HG03432 (cell line): Measurements from ENCODE around the gene MKRN3.

Experiments used
- ATAC-seq: cut with Tn5 transposase; IDR thresholded peaks from one replicate; pipeline ENCODE4 v1.9.1; 2021; ENCODE audit warnings: mild to moderate bottlenecking, moderate library complexity; ENCODE audit not compliant: unreplicated experiment

MKRN3 gene

DNA sequence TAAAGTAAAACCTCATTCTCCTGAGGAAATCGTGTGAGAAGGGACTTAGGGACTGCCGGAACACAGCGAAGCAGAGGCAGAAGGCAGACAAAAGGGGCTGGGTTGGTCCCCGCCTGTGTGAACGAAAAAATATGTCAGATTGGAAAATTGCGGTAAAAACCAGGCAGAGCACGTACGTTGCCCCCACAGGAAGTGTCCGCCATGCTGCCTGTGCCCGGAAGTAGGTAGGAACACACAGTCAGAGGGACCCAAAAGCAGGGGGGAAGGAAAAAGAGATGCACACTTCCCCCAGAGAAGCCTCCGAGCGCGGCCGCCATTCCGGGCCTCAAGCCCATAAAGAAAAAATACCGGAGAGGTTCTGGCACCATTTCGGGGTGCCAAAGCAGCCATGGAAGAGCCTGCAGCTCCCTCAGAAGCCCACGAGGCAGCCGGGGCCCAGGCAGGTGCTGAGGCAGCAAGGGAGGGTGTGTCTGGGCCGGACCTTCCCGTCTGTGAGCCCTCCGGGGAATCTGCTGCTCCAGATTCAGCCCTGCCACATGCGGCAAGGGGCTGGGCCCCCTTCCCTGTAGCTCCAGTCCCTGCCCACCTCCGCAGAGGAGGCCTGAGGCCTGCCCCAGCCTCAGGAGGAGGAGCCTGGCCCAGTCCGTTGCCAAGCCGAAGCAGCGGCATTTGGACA, at the start of gene MKRN3:
TSS of gene MKRN3 (plus strand) at position 280 of the 676 bp plus-strand sequence. CDS start at position 389, 109 bp downstream.
- ATAC-seq: no peak

DNA sequence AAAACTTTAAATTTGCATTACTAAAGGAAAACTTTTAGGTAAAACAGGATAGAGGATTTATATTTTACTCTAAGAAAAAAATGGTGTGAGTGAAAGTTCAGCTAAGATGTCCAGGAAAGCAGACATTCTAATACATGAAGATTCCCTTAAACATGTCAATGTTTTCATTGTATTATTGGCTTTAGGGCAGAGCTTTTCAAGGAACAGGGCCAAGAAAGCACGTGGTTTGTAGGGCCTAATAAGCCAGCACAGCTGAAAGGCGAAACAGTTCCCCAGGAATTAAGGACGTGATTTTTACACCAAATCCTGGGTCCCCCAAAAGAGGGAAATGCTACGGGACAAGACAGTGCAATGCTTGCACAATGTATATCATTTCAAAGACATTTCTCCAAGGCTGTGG, 48.6 kb upstream of the MKRN3 start:
- ATAC-seq: no peak

DNA sequence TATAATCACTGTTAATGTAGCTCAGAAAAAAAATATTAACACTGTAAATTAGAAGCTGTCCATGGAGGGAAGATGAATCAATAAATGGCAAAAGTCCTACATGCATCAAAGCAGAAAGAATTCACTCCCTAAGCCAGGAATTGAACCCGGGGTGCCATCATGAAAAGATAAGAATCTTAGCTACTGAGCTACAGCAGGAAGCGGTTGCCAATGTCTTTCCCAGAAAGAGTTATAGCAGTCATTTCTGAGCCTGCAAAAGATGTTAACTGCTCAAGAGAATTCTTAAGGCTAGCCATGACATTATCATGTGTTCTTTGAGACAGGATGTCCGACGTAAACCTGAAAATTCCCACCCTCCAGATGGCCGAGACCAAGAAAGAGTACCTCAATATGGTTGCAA, 47.4 kb upstream of the MKRN3 start:
- no peak for ATAC-seq

DNA sequence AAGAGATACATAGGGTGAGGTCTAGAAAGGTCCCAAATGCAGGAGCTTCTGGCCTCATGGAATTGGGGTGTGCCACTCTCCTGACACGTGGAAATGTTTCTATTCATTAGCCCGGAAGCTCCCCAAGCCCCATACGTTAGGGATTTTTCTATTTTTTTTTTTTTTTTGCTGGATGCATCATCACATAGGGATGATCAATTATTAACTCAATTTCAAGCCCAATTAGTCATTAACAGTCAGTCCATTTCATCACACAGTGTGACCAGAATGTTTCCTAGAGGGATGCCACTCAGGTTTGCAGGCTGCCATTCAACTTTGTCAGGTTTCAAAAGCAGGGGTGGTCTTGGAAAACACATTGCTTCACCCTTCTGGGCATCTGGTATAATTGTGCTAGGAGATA, 40.7 kb upstream of the MKRN3 start:
- no peak for ATAC-seq

DNA sequence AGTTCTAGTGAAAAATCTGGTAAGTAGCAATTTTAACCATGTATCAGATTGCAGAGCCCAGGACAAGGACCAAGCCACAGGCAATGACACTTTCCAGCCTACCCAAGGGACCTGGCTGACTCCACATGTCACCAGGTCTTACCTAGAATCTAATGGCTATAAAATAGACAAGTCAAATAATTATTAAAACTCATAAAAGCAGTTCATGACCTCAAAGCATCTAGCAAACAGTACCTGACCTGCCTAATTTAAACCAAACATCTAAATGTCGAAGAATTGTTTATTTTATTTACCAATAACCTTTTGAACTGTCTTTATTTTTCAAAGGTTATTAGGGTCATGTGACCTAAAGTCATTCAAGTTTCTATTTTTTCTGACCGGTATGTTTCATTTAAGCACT, 35.6 kb upstream of the MKRN3 start:
- ATAC-seq: no peak

DNA sequence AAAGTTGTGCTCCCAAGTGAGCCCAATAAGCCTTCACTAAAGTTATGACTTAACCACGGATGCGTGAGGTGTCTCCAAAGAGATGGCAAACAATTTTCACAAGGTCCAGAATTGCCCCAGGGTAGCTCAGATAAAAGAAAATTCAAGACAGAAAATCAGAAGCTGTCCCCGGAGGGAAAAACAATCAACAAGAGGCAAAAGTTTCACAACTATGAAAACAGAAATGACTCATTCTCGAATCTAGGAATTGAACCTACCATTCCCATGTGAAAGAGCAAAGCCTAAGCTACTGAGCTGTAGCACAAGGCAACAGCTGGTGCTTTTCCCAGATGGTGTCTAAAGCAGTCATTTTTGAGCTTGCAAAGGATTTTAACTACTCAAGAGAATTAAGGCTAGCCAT, 33.5 kb upstream of the MKRN3 start:
- ATAC-seq: no peak

DNA sequence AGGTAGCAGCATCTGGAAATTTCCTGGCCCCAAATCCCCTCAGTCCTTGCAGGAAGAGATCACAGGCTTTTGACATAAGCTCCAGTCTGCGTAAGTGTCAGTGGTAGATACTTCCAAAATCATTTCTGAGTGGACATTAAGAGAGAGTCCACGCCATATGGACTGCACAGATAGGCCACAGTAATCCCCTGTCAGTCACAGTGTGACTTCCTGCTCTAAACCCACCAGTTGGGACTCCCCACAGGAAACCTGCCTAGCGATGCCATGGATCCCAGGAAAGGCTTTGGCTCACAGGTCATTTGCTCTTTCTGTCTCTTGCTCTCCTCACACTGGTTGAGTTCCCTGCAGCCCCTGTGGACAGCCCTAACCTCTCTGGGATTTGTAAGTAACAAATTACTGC, 28.8 kb upstream of the MKRN3 start:
- no peak for ATAC-seq

DNA sequence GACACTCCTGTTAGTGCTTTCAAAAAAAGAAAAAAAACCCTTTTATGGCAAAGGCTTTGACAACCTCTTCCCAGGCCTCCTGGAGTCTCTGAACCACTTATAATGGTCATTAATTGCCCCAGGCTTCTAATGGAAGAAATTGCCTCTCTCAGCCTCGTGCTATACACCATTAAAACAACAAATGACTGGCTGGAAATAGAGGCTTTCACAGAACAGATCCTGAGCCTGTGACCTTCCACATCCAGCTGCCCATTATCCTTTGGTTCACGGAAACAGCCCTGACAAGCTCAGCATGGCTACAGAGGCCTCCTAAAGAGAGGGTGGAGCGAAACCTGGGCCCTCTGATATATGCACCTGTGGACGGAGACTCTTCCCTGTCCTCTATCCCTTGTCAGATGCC, 26.8 kb upstream of the MKRN3 start:
- ATAC-seq: no peak

DNA sequence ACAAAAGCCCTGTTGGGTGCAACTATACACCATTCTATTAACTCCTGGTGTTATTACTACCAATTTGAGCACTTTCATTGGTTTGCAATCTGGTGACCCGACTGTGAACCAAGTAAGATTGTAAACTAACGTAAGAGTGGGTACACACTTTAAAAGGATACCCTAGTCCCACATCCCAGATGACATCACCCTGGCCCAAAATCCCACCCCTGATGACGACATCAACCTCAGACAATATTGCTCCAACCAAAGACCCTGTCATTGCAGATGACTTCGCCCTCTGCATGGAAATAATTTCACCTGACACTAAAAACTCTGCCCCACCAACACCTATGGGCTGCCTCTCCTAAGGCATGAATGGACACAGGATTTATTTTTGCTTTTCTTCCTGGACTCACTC, 25.6 kb upstream of the MKRN3 start:
- ATAC-seq: no peak

DNA sequence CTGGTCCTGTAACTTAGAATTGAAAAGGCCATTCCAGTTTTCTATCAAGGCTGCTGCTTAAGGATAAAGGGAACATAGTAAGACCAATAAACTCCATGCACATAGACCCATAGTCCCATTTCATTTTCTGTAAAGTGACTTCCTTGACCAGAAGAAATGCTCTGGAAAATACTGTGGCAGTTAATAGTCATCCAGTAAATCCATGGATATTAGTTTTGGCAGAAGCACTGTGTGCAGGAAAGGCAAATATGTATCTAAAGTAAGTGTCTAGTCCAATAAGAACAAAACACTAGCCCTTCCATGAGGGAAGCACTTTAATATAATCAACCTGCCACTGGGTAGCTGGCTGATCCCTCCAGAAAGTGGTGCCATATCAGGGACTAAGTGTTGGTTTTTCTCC, 19.3 kb upstream of the MKRN3 start:
- no peak for ATAC-seq

DNA sequence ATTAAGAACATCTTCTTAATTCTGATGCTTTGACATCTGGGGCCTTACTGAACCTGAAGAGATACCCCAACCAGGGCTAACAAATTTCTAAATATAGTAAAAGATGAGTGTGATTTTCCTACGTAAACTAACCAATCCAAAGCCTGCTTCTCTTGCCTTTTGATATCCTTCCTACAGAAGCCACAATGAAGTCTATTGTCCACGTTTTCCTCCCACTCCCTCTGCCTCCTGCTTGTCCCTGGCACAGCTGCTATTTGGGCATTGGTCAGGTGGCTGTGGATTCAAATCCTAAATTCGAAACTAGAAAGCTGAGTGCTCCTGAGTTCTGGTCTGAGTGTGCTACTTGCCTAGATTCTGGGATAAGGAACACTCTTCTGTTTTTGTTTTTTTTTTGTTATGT, 17.4 kb upstream of the MKRN3 start:
- ATAC-seq: no peak

DNA sequence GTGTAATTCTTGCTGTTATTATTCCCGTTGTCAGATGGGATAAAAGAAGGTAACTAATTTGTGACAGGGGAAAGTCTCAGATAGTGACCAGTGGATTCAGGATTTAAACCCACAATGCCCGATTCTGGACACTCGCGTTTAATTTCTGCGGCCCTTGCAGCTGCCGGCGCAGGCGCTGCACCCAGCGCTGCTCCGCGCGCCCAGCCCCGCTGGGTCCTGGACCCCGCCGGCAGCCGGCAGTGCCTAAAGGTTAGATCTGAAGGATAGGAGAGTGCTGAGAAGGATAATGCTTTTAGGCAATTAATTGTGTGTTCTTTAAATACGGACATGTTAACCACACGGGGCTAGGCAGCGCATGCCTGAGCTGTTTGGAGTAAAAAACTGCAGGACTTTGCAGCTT, 3.6 kb upstream of the MKRN3 start:
- ATAC-seq: no peak

DNA sequence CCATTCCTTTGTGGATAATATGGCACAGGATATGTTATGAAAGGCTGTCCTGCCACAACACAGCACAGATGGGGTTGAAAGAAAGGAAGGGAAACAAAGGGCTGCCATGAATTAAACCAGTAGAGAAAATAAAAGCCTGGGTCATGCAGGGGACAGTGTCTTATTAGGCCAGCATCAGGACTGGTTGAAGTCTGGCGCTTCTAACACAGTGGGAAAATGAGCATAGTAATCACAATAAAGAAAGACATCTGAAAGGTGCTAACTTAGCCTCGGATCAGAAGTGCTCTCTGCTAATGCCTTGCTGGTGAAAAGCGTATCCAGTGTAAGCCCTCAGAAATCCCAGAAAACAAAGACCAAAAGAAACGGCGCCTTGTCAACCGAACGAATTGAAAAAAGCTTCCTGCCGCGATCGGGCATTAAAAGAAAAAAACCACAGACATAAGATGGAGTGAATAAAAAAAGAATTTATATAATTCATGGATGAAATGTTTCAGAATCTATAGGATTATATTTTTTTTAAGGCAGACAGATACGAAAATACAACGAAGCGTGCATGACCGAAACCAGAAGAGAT, 566 bp upstream of the MKRN3 start:
- ATAC-seq: no peak

DNA sequence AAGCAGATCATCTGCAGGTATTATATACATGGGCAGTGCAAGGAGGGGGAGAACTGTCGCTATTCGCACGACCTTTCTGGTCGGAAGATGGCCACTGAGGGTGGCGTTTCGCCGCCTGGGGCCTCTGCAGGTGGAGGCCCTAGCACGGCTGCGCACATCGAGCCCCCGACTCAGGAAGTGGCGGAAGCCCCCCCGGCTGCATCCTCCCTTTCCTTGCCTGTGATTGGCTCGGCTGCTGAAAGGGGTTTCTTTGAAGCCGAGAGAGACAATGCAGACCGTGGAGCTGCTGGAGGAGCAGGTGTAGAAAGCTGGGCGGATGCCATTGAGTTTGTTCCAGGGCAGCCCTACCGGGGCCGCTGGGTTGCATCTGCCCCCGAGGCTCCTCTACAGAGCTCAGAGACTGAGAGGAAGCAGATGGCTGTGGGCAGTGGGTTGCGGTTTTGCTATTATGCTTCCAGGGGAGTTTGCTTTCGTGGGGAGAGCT, 639 bp downstream of the MKRN3 start:
- ATAC-seq: no peak

DNA sequence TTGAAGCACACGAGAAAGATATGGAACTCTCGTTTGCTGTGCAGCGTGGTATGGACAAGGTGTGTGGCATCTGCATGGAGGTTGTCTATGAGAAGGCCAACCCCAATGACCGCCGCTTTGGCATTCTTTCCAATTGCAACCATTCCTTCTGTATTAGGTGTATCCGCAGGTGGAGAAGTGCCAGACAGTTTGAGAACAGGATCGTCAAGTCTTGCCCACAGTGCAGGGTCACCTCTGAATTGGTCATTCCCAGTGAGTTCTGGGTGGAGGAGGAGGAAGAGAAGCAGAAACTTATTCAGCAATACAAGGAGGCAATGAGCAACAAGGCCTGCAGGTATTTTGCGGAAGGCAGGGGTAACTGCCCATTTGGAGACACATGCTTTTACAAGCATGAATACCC, 1.2 kb downstream of the MKRN3 start:
- no peak for ATAC-seq

DNA sequence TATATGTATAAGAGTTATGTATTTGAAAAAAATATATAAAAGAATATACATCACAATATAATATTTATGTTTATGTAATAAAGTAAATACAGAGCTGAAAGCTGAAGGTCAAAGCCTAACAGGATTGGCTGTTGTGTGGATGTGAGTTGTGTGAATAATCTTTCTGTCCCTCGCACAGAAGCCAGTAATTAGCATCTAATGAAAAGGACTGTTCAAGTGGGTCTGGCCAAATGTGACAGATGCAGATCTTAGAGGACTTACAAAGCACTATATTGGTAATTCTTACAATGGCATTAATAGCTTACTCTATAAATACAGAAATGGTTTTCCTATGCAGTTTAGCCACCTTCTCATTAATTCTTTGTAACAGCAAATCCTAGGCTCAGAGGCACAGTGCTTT, 2.4 kb downstream of the MKRN3 start:
- no peak for ATAC-seq

DNA sequence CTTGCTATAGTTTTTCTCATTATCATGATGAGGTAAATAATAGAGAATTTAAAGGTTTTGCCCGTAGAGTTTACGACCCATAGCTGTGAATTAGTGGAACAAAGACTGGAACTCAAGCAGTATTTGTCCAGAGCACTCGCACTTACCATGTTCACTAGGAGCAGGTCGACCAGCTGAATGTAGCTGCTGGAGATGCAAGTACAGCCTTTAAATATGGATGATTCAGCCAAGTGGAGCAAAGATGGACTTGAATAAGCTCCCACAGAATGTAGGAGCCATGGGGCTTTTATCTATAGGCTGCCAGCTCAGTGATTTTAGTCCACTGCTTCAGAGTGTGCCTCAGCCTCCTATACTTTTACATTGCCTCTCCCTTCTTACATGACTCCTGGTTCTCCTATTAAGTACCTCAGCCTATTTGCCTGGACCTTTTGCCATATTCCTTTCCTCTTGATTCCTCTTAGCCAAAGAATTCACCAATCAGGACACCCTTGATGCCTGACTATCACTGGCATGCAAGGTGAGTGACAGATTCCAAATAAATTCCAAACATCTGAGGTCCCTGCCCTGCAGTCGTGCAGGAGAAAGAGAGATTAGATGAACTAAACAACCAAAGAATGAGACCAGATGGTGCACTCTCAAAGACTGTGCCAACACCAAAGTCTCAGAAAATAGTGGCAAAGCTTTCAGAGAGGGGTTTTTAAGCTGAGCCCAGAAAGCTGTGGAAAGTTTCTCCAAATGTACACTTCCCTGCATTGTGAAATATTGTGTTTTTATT, 3.9 kb downstream of the MKRN3 start:
- ATAC-seq: no peak

DNA sequence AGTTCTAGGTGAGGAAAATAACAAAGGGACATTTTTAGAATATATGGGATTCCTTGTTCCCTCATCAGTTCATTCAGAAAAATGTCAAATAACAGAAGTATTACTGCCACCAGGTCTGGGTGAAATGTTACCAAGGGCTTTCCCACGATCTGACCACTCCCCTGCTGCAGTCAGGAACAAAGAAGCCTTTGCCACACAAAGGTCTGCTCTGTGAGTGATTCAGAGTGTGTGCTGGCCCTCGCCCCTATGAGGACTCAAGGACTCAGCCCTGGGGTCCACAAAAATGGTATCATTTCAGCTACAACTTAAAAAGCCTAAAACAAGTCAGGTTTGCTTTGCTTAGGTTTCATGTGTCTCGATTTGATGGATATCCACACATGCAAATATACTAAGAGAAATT, 5.0 kb downstream of the MKRN3 start:
- no peak for ATAC-seq

DNA sequence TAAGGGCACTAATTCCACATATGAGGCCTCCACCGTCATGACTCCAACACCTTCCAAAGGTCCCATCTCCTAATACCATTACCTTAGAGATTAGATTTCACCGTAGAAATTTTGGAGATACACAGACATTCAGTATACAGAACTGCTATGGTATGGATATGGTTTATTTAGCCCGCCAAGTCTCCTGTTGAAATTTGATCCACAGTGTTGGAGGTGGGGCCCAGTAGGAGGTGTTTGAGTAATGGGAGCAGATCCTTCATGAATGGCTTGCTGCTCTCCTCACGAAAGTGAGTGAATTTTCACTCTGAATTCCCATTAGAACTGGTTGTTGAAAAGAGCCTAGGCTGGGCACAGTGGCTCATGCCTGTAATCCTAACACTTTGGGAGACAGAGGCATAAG, 7.4 kb downstream of the MKRN3 start:
- ATAC-seq: no peak

DNA sequence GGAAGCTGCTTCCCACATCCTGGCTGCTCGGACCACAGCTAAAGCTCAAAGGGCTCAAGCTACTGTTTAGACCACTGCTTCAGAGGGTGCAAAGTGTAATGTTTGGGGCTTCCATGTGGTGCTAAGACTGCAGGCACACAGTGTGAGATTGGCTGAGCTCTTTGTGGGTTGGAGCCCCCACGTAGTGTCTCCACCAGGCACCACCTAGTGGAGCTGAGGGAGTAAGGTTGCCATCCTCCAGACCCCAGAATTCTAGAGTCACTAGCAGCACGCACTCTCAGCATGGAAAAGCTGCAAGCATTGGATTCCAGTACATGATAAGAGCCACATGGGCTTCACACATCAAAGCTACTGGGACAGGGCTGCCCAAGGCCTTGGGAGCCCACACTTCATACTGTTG, 9.3 kb downstream of the MKRN3 start:
- ATAC-seq: no peak

DNA sequence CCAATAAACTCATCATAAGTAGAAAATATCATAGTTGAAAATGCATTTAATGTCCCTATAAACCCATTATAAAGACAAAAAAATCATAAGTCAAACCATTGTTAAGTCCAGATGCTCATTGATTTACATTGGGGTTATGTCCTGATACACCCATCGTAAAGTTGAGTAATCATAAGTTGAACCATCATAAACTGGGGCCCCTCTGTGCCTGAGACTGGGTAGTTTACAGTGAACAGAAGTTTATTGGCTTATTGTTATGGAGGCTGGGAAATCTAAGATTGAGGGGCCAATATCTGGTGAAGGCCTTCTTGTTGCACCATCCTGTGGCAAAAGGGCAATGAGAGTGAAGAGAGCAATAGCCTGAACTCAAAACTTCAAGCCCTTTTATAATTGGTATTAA, 10.6 kb downstream of the MKRN3 start:
- ATAC-seq: no peak

DNA sequence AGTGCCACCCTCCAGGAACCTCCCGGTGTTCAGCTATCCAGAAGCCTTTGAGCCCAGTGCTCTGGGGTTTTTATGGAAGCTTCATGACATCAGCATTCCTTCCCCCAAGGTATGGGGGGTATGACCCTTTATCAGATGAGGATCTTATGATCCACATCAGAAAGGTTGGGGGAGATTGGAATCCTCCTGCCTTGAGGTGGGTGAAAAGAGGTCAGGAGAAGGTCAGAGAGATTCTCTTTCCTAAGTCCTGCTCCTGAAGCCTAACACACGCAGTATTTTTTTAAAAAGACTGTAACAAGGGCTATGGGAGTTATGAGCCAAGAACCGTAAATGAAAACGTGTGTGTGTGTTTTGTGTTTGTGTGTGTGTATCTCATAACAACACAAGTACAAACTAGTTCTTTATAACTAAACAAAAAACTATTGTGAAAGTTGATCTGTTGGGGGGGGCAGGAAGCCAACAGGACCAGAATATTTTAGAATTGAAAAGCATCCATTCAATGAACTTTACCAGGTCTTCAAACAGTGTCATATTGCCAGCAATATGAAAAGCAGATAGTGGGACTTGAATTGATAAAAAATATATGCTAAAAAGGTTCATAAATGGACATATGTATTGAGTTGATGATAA, 13.2 kb downstream of the MKRN3 start:
- ATAC-seq: no peak
